Astrocyte of the cerebellum (primary cell): ENCODE results near the gene RXFP2.
A peak's percentile ranks its signal among the peaks of the same experiment; 100 is the strongest.

Source experiments
- DNase-seq: peaks from one replicate; pipeline ENCODE4 v3.0.0-alpha.2; 2011; ENCODE audit warnings: low read depth
- H3K4me3 ChIP-seq: 2 replicates; pipeline ENCODE4 v1.5.1; 2011; ENCODE audit warnings: mild to moderate bottlenecking, low read depth, low read length, moderate library complexity
- in situ Hi-C: cut with HindIII; loops from 2 replicates; pipeline ENCODE4 v1.10.0; 2017; ENCODE audit warnings: low sequenced_read_pairs
- TF ChIP-seq, protein P1 (sequence below): IDR thresholded peaks from 2 replicates; pipeline ENCODE4 v1.5.1; 2012; ENCODE audit warnings: low read length, low read depth, moderate library complexity, mild to moderate bottlenecking; ENCODE audit errors: missing control alignments

Gene RXFP2

DNA sequence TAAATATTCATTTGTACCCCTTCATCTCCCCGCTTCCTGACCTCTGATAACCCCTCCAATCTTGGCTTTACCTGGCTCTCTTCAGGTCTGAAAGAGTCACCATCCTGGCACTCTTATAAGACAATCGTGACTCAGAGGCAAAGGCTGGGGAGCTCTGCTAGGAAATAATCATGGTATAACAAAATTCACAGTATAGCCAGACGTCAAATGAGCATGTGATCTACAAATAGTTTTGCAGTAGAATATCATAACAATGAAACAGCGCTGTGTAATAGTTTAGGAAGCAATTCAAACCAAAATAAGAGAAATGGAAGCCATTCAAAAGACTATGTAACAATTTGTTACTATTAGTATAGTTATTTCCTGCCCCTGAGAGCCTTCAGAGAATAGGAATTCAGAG, 34.2 kb downstream of the RXFP2 start:
- DNase-seq: peak; percentile 55
- in situ Hi-C loops: no loop called here
- TF ChIP-seq, protein P1, sequence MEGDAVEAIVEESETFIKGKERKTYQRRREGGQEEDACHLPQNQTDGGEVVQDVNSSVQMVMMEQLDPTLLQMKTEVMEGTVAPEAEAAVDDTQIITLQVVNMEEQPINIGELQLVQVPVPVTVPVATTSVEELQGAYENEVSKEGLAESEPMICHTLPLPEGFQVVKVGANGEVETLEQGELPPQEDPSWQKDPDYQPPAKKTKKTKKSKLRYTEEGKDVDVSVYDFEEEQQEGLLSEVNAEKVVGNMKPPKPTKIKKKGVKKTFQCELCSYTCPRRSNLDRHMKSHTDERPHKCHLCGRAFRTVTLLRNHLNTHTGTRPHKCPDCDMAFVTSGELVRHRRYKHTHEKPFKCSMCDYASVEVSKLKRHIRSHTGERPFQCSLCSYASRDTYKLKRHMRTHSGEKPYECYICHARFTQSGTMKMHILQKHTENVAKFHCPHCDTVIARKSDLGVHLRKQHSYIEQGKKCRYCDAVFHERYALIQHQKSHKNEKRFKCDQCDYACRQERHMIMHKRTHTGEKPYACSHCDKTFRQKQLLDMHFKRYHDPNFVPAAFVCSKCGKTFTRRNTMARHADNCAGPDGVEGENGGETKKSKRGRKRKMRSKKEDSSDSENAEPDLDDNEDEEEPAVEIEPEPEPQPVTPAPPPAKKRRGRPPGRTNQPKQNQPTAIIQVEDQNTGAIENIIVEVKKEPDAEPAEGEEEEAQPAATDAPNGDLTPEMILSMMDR: no peak
- no peak overlapping the region for H3K4me3 ChIP-seq

DNA sequence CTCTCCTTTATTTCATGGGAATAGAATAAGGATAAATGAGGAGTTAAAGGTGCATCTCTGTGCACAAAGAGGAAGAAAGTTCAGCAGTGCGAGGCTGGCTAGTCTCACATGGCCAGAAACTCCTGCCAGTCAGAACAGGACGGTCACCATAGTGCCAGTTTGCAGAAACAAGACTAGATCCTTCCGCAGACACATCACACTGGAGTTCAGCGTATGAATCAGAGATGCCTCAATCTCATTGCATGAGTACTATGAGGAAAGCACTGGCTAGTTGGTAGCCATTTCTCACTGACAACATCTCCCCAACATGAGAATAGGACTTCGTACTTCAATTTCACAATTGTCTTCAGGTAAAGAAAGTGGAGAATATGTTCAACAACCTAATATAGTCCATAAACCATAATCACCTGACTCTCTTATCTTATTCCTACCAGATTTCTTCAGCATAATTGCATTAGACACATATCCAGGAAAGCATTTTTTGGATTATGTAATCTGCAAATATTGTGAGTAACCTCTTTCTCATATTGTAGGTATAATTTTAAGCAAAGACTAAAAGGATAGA, 34.9 kb downstream of the RXFP2 start:
- H3K4me3 ChIP-seq: no peak overlapping the region
- TF ChIP-seq, protein P1: no peak
- DNase-seq: no peak
- in situ Hi-C loops: no loop called here

DNA sequence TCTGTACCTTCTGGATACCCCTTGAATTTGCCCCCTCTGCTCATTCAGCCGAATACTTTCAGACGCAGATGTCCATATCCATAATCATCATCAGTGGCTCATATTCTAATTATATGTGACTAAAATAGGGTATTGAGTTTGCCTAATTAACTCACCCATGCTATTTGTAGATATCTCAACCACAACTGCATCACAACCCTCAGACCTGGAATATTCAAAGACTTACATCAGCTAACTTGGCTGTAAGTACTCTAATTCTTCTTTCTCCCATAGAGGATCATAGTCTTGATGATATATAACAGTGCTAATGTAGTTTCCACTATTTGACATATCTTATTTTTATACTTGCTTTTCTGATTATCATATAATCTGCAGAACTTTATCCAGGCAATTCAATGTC, 35.8 kb downstream of the RXFP2 start:
- no peak for DNase-seq
- H3K4me3 ChIP-seq: no peak overlapping the region
- TF ChIP-seq, protein P1: no peak
- in situ Hi-C loops: no loop called here

DNA sequence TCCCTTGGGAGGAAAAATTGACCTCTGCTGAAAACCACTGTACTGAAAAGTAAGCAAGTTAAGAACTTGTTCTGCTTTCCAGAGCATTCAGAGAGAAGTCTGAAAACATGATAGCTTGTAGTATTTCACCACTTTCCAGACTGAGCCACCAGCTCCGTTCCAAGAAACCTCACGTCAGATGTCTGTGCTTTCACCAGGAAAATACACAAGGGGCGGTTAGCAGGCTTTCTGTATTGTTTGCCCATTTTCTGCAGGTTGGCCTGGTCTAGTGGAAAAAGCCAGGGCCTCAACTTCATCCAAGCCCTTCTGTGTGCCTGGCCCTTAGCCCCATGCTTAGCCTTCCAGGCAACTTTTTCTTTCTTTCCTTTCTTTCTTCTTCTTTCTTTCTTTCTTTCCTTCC, 36.4 kb downstream of the RXFP2 start:
- no peak overlapping the region for H3K4me3 ChIP-seq
- TF ChIP-seq, protein P1: no peak
- DNase-seq: no peak
- in situ Hi-C loops: no loop called here

DNA sequence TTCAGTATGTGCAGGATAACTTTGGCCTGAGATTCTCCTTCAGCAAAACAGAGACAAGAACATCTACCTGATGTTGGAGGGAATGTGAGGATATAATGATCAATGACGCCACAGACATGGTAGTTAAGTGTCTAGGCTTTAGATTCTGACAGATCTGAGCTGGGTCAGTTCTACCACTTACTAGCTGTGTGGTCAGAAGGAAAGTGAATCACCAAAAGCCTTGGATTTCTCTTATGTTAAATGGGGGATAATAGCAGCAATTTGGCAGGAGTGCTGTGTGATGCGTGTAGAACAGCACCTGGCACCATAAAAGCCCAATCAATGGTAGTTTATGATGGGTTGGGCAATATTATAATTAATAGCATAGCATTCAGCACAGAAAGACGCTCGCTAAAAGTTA, 41.7 kb downstream of the RXFP2 start:
- in situ Hi-C loops: no loop called here
- TF ChIP-seq, protein P1: no peak
- H3K4me3 ChIP-seq: no peak overlapping the region
- DNase-seq: no peak

DNA sequence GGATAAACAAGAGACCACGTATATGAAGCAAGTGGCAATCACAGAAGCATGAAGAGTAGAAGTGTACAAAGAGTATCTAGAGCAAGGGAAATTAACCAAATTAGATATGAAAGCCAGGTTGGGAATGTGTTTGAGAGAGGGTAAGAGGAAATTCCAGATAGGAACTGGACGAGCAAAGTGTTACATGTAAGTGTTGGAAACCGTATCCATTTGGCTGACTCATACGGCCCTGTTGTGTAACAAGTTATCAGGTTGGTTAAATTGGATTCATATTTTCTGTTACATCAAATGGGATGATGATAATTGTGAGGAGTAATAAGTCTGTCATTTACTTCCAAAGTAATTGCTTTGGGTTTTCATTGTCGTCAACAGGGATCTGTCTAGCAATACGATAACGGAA, 46.7 kb downstream of the RXFP2 start:
- in situ Hi-C loops: no loop called here
- H3K4me3 ChIP-seq: no peak overlapping the region
- TF ChIP-seq, protein P1: no peak
- no peak for DNase-seq

DNA sequence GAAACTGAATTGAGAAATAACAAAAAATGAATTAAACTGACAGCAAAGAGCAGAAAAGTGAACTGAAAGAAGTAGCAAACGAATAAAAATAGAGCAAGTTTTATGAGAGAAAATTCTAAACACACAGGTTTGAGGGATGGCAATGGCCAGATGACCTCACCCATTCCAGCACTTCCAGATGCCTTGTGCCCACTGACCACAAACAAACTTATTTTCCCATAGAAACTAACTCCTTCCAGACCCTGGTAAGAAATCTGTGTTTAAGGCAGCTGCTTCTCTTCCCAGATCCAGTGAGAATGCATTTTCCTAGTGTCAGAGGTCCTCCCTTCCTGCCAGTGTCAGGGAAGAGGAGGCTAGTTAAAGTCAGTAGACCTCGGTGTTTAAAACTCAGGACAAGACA, 51.7 kb downstream of the RXFP2 start:
- in situ Hi-C loops: no loop called here
- no peak for DNase-seq
- TF ChIP-seq, protein P1: no peak
- no peak overlapping the region for H3K4me3 ChIP-seq
